ENCODE measurements around the gene LTBP1. TPM values are rescaled to one million over a fixed set of nuclear protein-coding genes. Genes with fewer than 3 reads are reported as not detected.

The LTBP1 gene
- total and polyA plus RNA-seq, 11 donors: 23.5 to 150 (median 102) TPM

GRCh38 chr2:32926708-32927084 is 20.1 kb upstream of the LTBP1 start:
- H3K4me1 ChIP-seq: peaks cover 0 to 4% (median 0%) of the 10 kb centered on the region in 12 donors
- 60 to 66% (median 62%) methylated on average over 2 of the region's 2 CpGs for WGBS, 4 donors
- ATAC-seq (peak in 2 of 4 donors; percentile 61 to 77), DNase-seq (peak in 1 of 5 donors; percentile 25)
- TF ChIP-seq CTCF (IDR thresholded peaks at IDR 0.05): no peak
- no peak for TF ChIP-seq POLR2A (IDR thresholded peaks at IDR 0.05)
- no peak overlapping the region for H3K27ac ChIP-seq
- H3K36me3 ChIP-seq: no peaks in the 10 kb centered on the region
- H3K4me3 ChIP-seq: no peak overlapping the region
- no peaks in the 10 kb centered on the region for H3K27me3 ChIP-seq
- no peaks in the 10 kb centered on the region for H3K9me3 ChIP-seq
- intact Hi-C loops (cut with DNase I): no loop called here

- no peaks in the 10 kb centered on the region for H3K36me3 ChIP-seq
- H3K27me3 ChIP-seq: no peaks in the 10 kb centered on the region
- no peak overlapping the region for H3K27ac ChIP-seq
- H3K4me3 ChIP-seq: no peak overlapping the region
- peaks cover 0 to 3% (median 0%) of the 10 kb centered on the region in 12 donors for H3K4me1 ChIP-seq
- no peak for DNase-seq
- ATAC-seq: no peak
- H3K9me3 ChIP-seq: no peaks in the 10 kb centered on the region
- WGBS, 4 donors: 72 to 89% (median 79%) methylated on average over 5 of the region's 5 CpGs
- TF ChIP-seq CTCF (IDR thresholded peaks at IDR 0.05) (no peak), POLR2A (IDR thresholded peaks at IDR 0.05) (no peak)
- intact Hi-C loops (cut with DNase I): loop anchor here in 1 of 10 donors (5.0 kb wide), 1 partner anchor 93 kb away; no protein-coding TSS in a partner anchor
These were observed 16.3 kb upstream of the LTBP1 start for GRCh38 chr2:32930436-32930835.

- ATAC-seq: no peak
- Histone ChIP-seq H3K27ac (no peak overlapping the region), H3K27me3 (no peaks in the 10 kb centered on the region), H3K36me3 (no peaks in the 10 kb centered on the region), H3K4me3 (no peak overlapping the region), H3K4me1 (peaks cover 0 to 3% (median 0%) of the 10 kb centered on the region in 12 donors), H3K9me3 (no peaks in the 10 kb centered on the region)
- 87 to 95% (median 90%) methylated on average over 2 of the region's 2 CpGs for WGBS, 4 donors
- DNase-seq: no peak
- no peak for TF ChIP-seq CTCF (IDR thresholded peaks at IDR 0.05)
- TF ChIP-seq POLR2A (IDR thresholded peaks at IDR 0.05): no peak
- intact Hi-C loops (cut with DNase I): loop anchor here in 1 of 10 donors (5.0 kb wide), 1 partner anchor 94 kb away; no protein-coding TSS in a partner anchor
These were observed 15.2 kb upstream of the LTBP1 start for GRCh38 chr2:32931519-32931918.

GRCh38 chr2:32931945-32932709 is 14.6 kb upstream of the LTBP1 start:
- no peak for TF ChIP-seq CTCF (IDR thresholded peaks at IDR 0.05)
- no peak for TF ChIP-seq POLR2A (IDR thresholded peaks at IDR 0.05)
- intact Hi-C loops (cut with DNase I): loop anchor here in 1 of 10 donors (5.0 kb wide), 1 partner anchor 95 kb away; no protein-coding TSS in a partner anchor
- Histone ChIP-seq H3K36me3 (no peaks in the 10 kb centered on the region), H3K27me3 (no peaks in the 10 kb centered on the region), H3K4me1 (peaks cover 0 to 3% (median 0%) of the 10 kb centered on the region in 12 donors), H3K9me3 (no peaks in the 10 kb centered on the region), H3K4me3 (no peak overlapping the region), H3K27ac (no peak overlapping the region)
- WGBS, 4 donors: 62 to 67% (median 66%) methylated on average over 12 of the region's 12 CpGs
- DNase-seq (no peak), ATAC-seq (peak in 2 of 4 donors; percentile 39 to 68)
